ENCODE results near the gene ZNF827.

- TF ChIP-seq CTCF (IDR thresholded peaks at IDR 0.05; ENCODE audit: control extremely low read depth in 1 of 3, insufficient read depth in 1 of 3, low read depth in 1 of 3, low read length in 3 of 3) (no peak), RAD21 (IDR thresholded peaks at IDR 0.05 in 1 of 2, conservative IDR thresholded peaks at IDR 0.05 in 1 of 2; ENCODE audit: low read depth in 2 of 2, low read length in 2 of 2) (no peak), YY1 (IDR thresholded peaks at IDR 0.05; ENCODE audit: low read depth, low read length) (no peak), POLR2AphosphoS5 (IDR thresholded peaks at IDR 0.05; ENCODE audit: low read depth, low read length) (peak; percentile 22; the same call in 1 of the 2 replicates)
Observed at GRCh38 chr4:145936142-145936996, 2.3 kb downstream of the ZNF827 start.

Data from H1 (cell line).